Middle frontal gyrus (tissue), 1 donor: ENCODE data around the gene PGBD5.

ENCODE experiments used
- DNase-seq: peaks from one replicate; pipeline ENCODE4 v3.0.0-alpha.2; 2015; ENCODE audit warnings: low spot score; ENCODE audit errors: extremely low spot score

The PGBD5 gene

DNA sequence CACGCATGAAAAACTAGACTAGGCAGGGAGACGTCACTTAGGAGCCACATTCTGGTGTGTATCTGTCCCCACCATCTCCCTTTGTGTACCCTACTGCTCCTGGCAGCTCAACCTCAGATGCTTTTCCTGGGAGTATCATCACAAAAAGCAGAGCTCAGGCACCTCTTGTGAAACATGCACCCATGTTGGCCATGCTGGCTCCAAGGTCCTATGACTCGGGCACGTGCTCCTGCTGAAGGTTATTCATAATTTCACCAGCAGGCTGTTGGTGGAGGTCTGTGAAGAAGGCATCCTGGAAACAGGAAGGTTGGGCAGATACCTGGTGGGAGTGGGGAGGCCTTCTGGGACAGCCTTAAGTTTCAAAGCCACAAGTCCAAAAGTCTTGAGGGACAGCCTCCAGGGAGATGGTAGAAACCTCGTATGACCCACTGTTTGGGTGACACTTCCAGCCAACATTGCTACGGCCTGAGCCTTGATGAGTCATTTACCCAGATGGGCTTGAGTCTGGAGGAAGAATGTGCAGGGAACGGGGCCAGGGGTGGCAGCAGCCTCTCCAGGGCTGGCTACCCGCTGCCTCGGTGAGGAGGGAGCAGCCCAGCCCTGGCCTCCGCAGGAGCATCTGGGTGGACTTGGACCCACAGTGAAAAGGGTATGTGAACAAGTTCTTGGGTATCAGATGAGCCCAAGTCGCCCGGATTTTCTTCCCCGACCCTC lies 75.8 kb downstream of the PGBD5 start:
- no peak for DNase-seq

- no peak for DNase-seq
These were observed 77.1 kb downstream of the PGBD5 start for GRCh38 chr1:230349020-230349393.

DNA sequence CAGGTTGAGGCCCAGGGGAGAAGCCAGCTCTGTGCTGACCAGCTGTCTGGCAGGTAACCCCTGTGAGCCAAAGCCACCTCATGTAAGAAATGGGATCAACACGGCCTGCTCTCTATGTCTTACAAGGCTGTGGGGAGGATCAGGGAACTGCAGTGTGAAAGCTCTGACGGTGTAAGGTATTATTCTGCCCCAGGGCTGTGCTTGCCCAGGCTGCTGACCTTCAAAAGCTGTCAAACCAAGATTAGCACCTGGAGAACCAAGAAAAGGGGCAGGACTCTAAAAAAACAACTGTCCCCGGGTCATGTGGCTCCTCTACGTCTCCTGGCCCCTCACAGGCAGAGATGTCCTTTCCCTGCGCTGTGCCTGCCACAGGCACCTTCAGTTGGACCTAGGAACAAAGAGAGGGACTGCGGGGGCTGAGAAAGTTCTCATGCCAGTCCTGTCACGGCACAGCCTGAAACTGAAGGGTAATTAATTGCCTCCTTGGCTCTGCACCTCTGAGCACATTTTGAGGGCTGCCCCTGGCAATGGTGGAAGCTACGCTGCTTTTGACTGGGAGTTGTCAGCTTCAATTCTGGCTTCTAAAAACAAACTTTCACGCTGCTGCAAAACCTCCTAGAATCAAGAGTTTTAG lies 77.6 kb downstream of the PGBD5 start:
- DNase-seq: no peak

DNA sequence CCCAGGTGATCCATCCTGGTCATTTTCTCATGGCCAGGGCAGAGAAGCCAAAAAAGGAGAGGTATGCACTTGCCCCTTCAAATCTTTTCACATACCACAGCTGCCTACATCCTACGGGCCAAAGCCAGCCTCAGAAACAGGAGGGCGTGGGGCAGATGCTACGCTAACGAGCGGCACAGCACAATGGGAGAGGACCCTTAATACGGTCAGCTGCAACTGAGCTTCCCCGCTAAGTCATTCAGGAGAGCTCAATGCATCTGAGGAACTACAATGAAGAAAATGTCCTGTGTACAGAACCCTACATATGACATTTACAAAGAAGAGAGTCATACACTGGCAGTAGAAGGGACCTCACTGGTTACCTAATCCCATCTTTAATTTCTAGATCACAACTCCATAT lies 78.2 kb downstream of the PGBD5 start:
- DNase-seq: no peak

GRCh38 chr1:230345139-230345885 lies 80.8 kb downstream of the PGBD5 start:
- peak; percentile 41 for DNase-seq

- DNase-seq: no peak
These were observed 83.4 kb downstream of the PGBD5 start for GRCh38 chr1:230342699-230343098.

GRCh38 chr1:230342019-230342418 lies 84.1 kb downstream of the PGBD5 start:
- DNase-seq: no peak

GRCh38 chr1:230341162-230341546 lies 85.0 kb downstream of the PGBD5 start:
- no peak for DNase-seq

GRCh38 chr1:230340526-230341161 lies 85.5 kb downstream of the PGBD5 start:
- no peak for DNase-seq

DNA sequence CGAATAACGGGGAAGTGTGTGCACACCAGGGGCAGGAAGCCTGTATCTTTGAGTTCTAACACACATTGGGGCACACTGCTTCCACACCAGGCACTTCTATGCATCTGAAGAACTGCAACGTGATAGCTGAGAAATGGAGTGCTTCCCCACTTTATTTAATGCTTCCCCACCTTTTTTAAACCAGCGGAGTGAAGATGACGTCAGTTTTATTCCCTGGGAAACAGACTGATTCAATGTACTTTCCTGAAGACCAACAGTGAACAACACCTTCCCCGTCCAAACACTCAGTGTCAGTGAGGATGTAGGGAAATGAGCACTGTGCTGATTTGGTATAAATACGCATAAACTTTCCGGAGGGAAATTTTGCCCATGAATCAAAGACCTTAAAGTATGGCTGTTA lies 87.1 kb downstream of the PGBD5 start:
- DNase-seq: no peak

DNA sequence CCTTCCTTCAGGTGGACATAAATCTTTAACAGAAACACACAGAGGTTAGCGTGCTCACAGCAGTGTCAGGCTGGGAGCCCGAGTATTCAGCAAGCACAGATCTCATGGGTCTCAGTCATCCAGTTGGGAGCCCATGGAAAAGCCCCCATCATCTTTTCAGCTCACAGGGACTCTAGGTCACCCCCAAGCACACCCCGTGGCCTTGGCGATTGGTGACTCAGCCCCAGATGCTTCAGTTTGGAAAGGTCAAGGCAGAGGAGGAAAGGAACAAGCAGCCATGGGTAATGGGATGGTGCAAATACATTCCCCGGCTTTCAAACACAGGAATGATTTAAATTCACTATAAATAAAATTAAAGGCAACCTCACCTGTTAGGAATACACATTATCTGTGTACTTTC lies 88.9 kb downstream of the PGBD5 start:
- DNase-seq: no peak

DNA sequence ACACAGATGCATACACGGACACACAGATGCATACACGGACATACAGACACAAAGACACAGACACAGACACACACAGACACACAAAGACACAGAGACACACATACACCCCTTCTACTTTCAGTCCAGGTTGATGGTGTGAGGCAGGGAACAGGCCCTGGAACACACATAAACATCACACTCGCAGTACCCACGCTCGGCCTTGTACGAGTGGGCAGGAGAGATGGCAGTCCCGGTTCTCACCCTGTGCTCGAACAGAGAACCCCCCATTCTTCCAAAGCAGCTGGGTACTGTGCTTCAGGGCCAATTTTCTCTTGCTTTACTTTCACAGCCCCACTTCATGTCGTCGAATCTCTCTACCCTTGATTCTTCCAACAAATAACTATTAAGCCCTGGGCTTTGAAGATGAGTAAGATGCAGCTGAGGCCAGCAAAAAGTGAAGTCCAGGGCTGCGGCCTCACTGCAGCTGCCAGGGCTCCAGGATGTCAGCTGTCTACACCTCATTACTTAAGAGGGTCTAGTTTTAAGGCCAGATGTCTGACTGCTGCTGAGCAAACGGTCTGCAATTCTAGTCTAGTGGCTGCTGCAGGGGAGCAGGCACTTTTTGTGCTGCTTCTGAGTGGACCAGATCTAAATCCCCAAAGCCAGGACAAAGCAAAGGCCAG lies 90.1 kb downstream of the PGBD5 start:
- no peak for DNase-seq

- DNase-seq: no peak
These were observed 91.7 kb downstream of the PGBD5 start for GRCh38 chr1:230334447-230334837.

GRCh38 chr1:230333590-230334446 lies 92.3 kb downstream of the PGBD5 start:
- no peak for DNase-seq

- DNase-seq: no peak
These were observed 93.5 kb downstream of the PGBD5 start for GRCh38 chr1:230332575-230333066.

DNA sequence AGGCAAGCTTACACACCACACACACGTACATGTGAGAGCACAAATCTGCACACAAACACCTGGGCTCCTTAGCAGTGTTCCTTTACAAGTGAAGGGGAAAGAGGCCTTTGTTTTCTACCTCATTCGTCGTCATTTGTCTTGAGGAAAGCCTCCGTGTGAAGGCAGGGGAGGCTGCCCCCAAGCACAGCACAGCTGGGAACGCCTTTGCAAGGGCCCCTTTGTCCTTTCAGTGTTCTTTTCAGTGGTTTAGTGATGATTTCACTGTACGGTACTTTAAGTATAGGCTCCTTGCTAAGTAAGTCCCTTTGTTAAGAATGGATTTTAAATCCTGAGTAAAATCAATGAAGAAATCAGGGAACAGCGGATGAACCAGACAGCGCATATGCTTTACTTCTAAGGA lies 94.1 kb downstream of the PGBD5 start:
- DNase-seq: no peak

- no peak for DNase-seq
These were observed 96.0 kb downstream of the PGBD5 start for GRCh38 chr1:230330157-230330556.

GRCh38 chr1:230328342-230329015 lies 97.7 kb downstream of the PGBD5 start:
- DNase-seq: no peak

DNA sequence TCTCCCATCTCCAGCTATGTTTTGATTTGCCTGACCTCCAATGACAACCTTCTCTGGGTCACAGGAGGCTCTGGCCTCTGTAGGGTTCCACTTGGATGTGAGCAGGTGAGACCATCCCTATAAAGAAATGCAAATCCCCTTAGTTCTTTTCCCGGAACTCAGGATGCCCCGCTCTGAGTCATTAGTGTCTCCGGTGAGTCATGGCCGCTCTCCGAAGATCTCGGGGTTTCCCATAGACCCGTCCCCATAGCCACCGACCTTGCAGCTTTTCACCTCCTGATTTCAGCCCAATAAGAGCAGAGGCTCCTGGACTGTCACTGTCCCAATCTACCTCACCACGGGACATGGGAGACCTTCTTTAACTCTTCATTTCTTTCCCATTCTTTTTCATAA lies 98.2 kb downstream of the PGBD5 start:
- no peak for DNase-seq
